Measurements from ENCODE around the gene FGFBP3.
A peak's percentile ranks its signal among the peaks of the same experiment; 100 is the strongest.
"Not testable (repeated sequence)": the region's sequence is repeated elsewhere in the genome, so short reads cannot be mapped to it uniquely, and the experiment has no call there.

FGFBP3 gene

GRCh38 chr10:91901784-91902677 is 7.3 kb downstream of the FGFBP3 start:
- FAIRE-seq: no peak
- DNase-seq (ENCODE audit: insufficient read length, low spot score): peak; percentile 69

GRCh38 chr10:91897421-91897820 is 11.9 kb downstream of the FGFBP3 start:
- DNase-seq (ENCODE audit: insufficient read length, low spot score) (no peak), FAIRE-seq (no peak)

GRCh38 chr10:91896212-91896756 is 13.0 kb downstream of the FGFBP3 start:
- no peak for FAIRE-seq
- DNase-seq (ENCODE audit: insufficient read length, low spot score): no peak

- FAIRE-seq; DNase-seq (ENCODE audit: insufficient read length, low spot score): not testable (repeated sequence)
These were observed 15.0 kb downstream of the FGFBP3 start for GRCh38 chr10:91894261-91894685.

- FAIRE-seq (no peak), DNase-seq (ENCODE audit: insufficient read length, low spot score) (no peak)
These were observed 16.2 kb downstream of the FGFBP3 start for GRCh38 chr10:91893051-91893450.

- DNase-seq (ENCODE audit: insufficient read length, low spot score) (peak; percentile 23), FAIRE-seq (peak; percentile 65)
These were observed 17.9 kb downstream of the FGFBP3 start for GRCh38 chr10:91891125-91892001.

- FAIRE-seq (peak; percentile 80), DNase-seq (ENCODE audit: insufficient read length, low spot score) (peak; percentile 60)
These were observed 21.8 kb downstream of the FGFBP3 start for GRCh38 chr10:91887272-91888076.

- FAIRE-seq: no peak
- DNase-seq (ENCODE audit: insufficient read length, low spot score): no peak
These were observed 22.4 kb downstream of the FGFBP3 start for GRCh38 chr10:91886954-91887271.

- no peak for FAIRE-seq
- no peak for DNase-seq (ENCODE audit: insufficient read length, low spot score)
These were observed 23.8 kb downstream of the FGFBP3 start for GRCh38 chr10:91885362-91886079.

- no peak for FAIRE-seq
- no peak for DNase-seq (ENCODE audit: insufficient read length, low spot score)
These were observed 24.8 kb downstream of the FGFBP3 start for GRCh38 chr10:91884536-91884935.

GRCh38 chr10:91883549-91884444 is 25.5 kb downstream of the FGFBP3 start:
- DNase-seq (ENCODE audit: insufficient read length, low spot score) (no peak), FAIRE-seq (no peak)

GRCh38 chr10:91880310-91880709 is 29.0 kb downstream of the FGFBP3 start:
- DNase-seq (ENCODE audit: insufficient read length, low spot score) (no peak), FAIRE-seq (peak; percentile 4)

- FAIRE-seq (no peak), DNase-seq (ENCODE audit: insufficient read length, low spot score) (no peak)
These were observed 29.6 kb downstream of the FGFBP3 start for GRCh38 chr10:91879515-91880170.

GRCh38 chr10:91875779-91876178 is 33.5 kb downstream of the FGFBP3 start:
- no peak for DNase-seq (ENCODE audit: insufficient read length, low spot score)

GRCh38 chr10:91875156-91875555 is 34.1 kb downstream of the FGFBP3 start:
- no peak for FAIRE-seq
- no peak for DNase-seq (ENCODE audit: insufficient read length, low spot score)

More at GRCh38 chr10:91875779-91876178, 33.5 kb downstream of the FGFBP3 start:
- no peak for FAIRE-seq

GRCh38 chr10:91865562-91866081 is 43.7 kb downstream of the FGFBP3 start:
- DNase-seq (ENCODE audit: insufficient read length, low spot score) (no peak), FAIRE-seq (no peak)

- no peak for FAIRE-seq
- no peak for DNase-seq (ENCODE audit: insufficient read length, low spot score)
These were observed 44.5 kb downstream of the FGFBP3 start for GRCh38 chr10:91864744-91865143.

- DNase-seq (ENCODE audit: insufficient read length, low spot score): no peak
- no peak for FAIRE-seq
These were observed 45.2 kb downstream of the FGFBP3 start for GRCh38 chr10:91864099-91864498.
